HFF-Myc (cell line): ENCODE measurements around the gene KIAA0319L.
"Not testable (repeated sequence)": the region's sequence is repeated elsewhere in the genome, so short reads cannot be mapped to it uniquely, and the experiment has no call there.

ENCODE experiments used
- DNase-seq: peaks from one replicate; pipeline ENCODE4 v3.0.0-alpha.2; 2011; ENCODE audit warnings: low read depth; ENCODE audit errors: extremely low read depth
- H3K4me3 ChIP-seq: replicated peaks from 2 replicates; pipeline ENCODE4 v1.5.1; 2011; ENCODE audit warnings: low read depth, mild to moderate bottlenecking, control low read depth, low read length
- CTCF ChIP-seq: IDR thresholded peaks from 2 replicates; pipeline ENCODE4 v1.5.1; 2012; ENCODE audit warnings: mild to moderate bottlenecking, low read depth, low read length, control low read depth; ENCODE audit errors: missing control alignments

KIAA0319L gene

GRCh38 chr1:35591211-35591610, 34.0 kb upstream of the KIAA0319L start:
- DNase-seq: no peak
- TF ChIP-seq CTCF: no peak
- H3K4me3 ChIP-seq: no peak overlapping the region

DNA sequence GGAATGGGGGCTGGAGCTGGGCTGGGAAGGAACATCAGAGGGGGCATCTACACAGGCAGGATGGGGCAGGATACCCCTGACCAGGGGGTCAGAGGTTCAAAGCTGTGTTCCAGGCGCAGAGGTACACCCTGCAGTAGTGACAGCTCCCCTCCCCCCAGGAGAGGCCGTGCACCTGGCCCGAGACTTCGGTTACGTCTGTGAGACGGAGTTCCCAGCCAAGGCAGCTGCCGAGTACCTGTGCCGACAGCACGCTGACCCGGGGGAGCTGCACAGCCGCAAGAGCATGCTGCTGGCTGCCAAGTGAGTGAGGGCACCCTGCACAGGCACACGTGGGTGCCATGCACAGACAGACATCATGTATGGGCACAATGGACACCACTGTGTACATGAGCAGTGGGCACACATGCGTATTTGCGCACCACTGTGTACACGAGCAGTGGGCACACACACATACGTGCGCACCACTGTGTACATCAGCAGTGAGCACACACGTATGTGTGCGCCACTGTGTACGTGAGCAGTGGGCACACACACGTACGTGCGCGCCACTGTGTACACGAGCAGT, 33.4 kb upstream of the KIAA0319L start:
- TF ChIP-seq CTCF: no peak
- no peak for DNase-seq
- H3K4me3 ChIP-seq: no peak overlapping the region

GRCh38 chr1:35589516-35590427, 32.6 kb upstream of the KIAA0319L start:
- TF ChIP-seq CTCF: no peak
- H3K4me3 ChIP-seq: no peak overlapping the region
- no peak for DNase-seq

DNA sequence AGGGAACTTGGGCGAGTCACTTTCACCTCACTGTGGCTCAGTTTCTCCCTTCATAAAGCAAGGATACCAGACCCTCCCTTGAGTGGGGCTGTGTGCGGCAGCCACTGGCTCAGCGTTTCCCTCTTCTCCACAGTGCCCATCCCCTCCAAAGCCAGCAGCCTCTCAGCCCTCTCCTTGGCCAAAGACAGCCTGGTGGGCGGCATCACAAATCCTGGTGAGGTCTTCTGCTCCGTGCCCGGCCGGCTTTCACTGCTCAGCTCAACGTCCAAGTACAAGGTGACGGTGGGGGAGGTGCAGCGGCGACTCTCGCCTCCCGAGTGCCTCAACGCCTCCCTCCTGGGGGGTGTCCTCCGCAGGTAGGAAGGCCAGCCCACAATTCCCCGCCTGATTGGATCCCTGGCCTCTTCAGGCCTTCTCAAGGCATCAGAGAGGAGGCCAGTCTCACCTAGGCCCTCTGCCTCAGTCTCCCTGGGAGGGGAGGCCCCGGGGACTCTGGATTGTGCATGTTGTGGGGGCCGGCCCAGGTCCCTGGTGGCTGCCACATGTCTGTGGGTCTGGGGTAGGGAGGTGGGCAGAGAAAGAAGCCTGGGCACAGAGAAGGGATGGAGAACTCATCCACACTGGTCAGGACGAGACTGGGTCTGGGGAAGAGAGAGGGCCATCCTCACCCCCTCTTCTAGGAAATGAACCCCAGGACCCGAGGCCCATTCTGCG, 31.2 kb upstream of the KIAA0319L start:
- no peak overlapping the region for H3K4me3 ChIP-seq
- TF ChIP-seq CTCF: no peak
- no peak for DNase-seq

GRCh38 chr1:35587736-35588135, 30.5 kb upstream of the KIAA0319L start:
- no peak for TF ChIP-seq CTCF
- DNase-seq: no peak
- H3K4me3 ChIP-seq: no peak overlapping the region

- H3K4me3 ChIP-seq: no peak overlapping the region
- no peak for TF ChIP-seq CTCF
- DNase-seq: no peak
These were observed 29.6 kb upstream of the KIAA0319L start for GRCh38 chr1:35586808-35587207.

DNA sequence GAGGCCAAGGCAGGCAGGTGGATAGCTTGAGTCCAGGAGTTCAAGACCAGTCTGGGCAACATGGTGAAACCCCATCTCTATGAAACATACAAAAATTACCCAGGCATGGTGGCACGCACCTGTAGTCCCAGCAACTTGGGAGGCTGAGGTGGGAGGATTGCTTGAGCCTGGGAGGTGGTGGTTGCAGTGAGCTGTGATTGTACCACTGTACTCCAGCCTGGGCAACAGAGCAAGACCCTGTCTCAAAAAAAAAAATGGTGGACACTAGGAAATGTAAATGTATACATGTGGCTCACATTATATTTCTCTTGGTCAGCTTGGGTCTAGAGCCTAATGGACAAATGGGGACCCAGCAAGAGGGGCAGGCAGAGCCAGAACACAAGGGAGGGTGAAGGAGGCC, 28.6 kb upstream of the KIAA0319L start:
- H3K4me3 ChIP-seq, DNase-seq: not testable (repeated sequence)
